AG04450 (cell line): ENCODE measurements around the gene PAX5. TPM values are rescaled to one million over a fixed set of nuclear protein-coding genes. Genes with fewer than 3 reads are reported as not detected.

Source experiments
- CTCF ChIA-PET: fragments of 300-600, 350-600 bp; formaldehyde crosslinking; extraction: SDS; loops from one replicate; lab custom pipeline; 2022; ENCODE audit warnings: antibody characterized with exemption, inconsistent platforms; lab: Charles Lee
- POLR2A ChIA-PET: fragments of 350-600 bp; formaldehyde crosslinking; extraction: SDS; loops from one replicate; lab custom pipeline; 2021; ENCODE audit warnings: antibody characterized with exemption, inconsistent platforms; lab: Yijun Ruan, JAX
- DNase-seq: peaks from one replicate; pipeline ENCODE4 v3.0.0-alpha.2; 2011; ENCODE audit warnings: low read depth, low spot score
- H3K27ac ChIP-seq: one replicate; pipeline ENCODE4 v1.5.1; 2012; ENCODE audit warnings: low read depth, low read length, control low read depth
- H3K27me3 ChIP-seq: one replicate; pipeline ENCODE4 v1.6.0; 2012; ENCODE audit warnings: low read length; ENCODE audit not compliant: control insufficient read depth, insufficient read depth
- H3K4me3 ChIP-seq: 2 replicates; pipeline ENCODE4 v1.5.1; 2011; ENCODE audit warnings: mild to moderate bottlenecking, low read depth, low read length, control low read depth
- H3K9me3 ChIP-seq: 2 replicates; pipeline ENCODE4 v1.5.1; 2012; ENCODE audit warnings: low read length; ENCODE audit not compliant: control insufficient read depth, insufficient read depth
- polyA plus RNA-seq: library from polyadenylated mRNA; depleted of rRNA; stranded (reverse); fragments of >200 nt; gene quantifications from 2 replicates; pipeline ENCODE4 v1.2.3, GENCODE V29; 2011
- TF ChIP-seq, protein P1 (sequence below): IDR thresholded peaks from 2 replicates; pipeline ENCODE4 v1.5.1; 2011; ENCODE audit warnings: low read depth, low read length, control low read depth, inconsistent platforms

Gene PAX5
- polyA plus RNA-seq, 1 experiment = not detected

DNA sequence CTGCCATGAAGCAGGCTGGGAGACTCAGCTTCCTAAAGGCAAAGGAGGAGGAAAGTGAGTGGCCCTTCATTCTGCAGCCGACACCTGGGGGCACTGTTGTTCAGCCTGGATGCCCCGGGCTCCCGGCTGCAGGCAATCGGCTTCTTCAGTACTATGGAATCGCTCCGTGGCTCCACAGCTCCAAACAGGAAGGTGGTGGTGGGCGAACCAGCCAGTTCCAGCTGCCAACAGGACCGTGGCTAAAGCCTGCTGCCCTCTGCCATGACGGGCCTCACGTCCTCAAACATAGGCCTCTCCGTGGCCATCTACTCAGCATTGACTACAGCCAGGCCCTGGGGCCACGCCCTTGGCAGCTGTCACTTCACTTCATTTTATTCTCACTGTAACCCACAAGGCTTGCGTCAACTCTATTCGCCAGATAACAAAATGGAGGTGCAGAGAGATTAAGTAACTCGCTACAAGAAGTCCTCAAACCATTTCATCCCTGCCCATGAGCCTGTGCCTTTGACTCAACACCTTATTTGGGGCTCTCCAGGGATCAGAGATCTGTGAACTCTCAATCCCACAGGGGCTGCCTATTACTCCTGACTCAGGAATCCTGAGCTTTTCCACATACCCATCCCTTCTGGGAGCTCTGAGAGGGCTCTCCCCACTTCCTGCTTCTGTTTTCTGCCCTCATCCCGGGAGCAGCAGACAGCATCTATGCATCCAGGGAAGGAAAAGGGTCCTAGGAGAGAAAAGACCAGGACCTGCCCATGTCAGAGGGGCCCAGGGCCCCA lies 38.0 kb downstream of the PAX5 start:
- ChIA-PET CTCF (interaction anchor here (0.6 to 3.8 kb wide), 16 partner anchors 9 to 418 kb away, joined by 3 to 20 read pairs (median 4); no protein-coding TSS in a partner anchor), POLR2A (no interaction called here)
- H3K27ac ChIP-seq = no peak overlapping the region
- H3K27me3 ChIP-seq = peaks cover 30% of the 10 kb centered on the region
- peaks cover 6% of the 10 kb centered on the region for H3K9me3 ChIP-seq
- no peak overlapping the region; the same call in 1 of the 2 replicates for H3K4me3 ChIP-seq
- DNase-seq = peak; percentile 15
- TF ChIP-seq, protein P1, sequence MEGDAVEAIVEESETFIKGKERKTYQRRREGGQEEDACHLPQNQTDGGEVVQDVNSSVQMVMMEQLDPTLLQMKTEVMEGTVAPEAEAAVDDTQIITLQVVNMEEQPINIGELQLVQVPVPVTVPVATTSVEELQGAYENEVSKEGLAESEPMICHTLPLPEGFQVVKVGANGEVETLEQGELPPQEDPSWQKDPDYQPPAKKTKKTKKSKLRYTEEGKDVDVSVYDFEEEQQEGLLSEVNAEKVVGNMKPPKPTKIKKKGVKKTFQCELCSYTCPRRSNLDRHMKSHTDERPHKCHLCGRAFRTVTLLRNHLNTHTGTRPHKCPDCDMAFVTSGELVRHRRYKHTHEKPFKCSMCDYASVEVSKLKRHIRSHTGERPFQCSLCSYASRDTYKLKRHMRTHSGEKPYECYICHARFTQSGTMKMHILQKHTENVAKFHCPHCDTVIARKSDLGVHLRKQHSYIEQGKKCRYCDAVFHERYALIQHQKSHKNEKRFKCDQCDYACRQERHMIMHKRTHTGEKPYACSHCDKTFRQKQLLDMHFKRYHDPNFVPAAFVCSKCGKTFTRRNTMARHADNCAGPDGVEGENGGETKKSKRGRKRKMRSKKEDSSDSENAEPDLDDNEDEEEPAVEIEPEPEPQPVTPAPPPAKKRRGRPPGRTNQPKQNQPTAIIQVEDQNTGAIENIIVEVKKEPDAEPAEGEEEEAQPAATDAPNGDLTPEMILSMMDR = peak; percentile 80

DNA sequence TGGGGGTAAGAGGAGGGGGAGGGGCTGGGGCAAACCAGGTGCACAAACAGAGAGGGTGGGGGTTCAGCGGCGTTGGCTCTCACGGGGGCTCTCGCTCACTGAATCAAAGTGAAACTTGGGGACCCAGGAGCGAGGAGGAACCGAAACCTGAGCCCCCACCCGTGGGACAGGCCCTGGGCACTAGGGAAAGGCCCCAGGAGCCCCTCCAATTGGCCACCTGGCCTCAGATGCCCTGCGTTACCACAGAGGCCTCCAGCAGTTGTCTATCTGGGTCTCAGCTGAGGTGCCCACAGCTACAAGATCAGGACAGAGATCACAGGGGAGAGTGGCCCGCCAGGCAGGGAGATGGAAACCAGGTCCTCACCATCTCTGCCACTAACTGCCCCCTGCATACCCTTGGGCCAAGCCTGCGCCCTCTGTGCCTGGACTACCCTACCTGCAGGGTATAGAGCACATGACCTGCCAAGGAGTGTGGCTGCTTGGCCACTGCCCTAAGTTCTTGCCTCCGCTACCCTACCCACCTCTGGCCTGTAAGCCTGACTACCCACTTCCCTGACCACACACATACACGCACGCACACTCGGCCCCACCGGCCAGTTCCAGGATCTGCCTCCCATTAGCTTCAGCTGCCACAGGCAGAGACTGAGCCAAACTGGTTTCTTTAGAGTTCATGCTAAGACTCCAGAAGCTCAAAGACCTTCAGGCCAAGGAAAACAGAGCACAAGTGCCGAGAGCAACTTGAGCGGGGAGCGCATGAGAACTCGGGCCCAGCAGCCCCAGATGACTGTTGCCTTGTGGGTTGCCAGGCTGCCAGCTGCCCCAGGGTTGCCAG lies 39.9 kb downstream of the PAX5 start:
- CTCF ChIA-PET = interaction anchor here (0.6 kb wide), 1 partner anchor 9 kb away, joined by 3 read pairs; no protein-coding TSS in a partner anchor
- H3K27me3 ChIP-seq = peaks cover 23% of the 10 kb centered on the region
- TF ChIP-seq, protein P1 = no peak
- POLR2A ChIA-PET = no interaction called here
- no peak for DNase-seq
- H3K4me3 ChIP-seq = no peak overlapping the region
- no peak overlapping the region for H3K27ac ChIP-seq
- peaks cover 14% of the 10 kb centered on the region for H3K9me3 ChIP-seq

DNA sequence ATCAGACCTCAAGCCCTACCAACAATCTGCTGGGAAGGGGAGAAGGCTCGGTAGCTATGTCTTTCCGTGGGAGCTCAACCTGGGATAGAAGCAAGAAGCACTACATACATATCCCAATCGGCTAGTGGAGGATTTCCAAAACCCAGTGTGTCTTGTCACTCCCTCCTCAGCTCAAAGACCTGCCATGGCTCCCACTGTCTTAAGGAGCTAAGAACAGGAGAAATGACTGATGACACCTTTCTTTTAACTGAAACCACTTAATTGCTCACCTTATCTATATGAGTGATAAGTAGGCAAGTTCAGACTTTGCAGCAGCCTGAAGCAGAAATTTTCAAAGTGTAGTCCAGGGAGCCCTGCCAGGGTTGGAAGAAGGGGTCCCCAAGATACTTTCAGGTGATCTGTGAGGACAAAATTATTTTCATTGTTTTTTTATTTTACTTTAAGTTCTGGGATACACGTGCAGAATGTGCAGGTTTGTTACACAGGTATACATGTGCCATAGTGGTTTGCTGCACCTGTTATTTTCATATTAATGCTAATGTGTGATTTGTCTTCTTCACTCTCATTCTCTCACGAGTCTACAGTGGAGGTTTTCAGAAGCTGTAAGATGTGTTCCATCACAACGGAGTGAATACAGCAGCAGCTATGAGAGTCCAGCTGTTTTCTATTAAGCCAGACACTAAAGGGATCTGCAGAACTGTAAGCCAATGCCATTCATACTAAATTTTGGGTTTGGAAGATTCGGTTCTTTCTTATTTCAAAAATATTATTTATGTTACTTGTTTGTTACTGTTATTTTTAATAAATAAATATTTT lies 41.4 kb downstream of the PAX5 start:
- DNase-seq = no peak
- ChIA-PET POLR2A (no interaction called here), CTCF (interaction anchor here (1.3 kb wide), 1 partner anchor 119 kb away, joined by 5 read pairs; no protein-coding TSS in a partner anchor)
- Histone ChIP-seq H3K9me3 (peaks cover 14% of the 10 kb centered on the region), H3K27me3 (peaks cover 29% of the 10 kb centered on the region), H3K27ac (no peak overlapping the region), H3K4me3 (no peak overlapping the region)
- TF ChIP-seq, protein P1 = no peak

DNA sequence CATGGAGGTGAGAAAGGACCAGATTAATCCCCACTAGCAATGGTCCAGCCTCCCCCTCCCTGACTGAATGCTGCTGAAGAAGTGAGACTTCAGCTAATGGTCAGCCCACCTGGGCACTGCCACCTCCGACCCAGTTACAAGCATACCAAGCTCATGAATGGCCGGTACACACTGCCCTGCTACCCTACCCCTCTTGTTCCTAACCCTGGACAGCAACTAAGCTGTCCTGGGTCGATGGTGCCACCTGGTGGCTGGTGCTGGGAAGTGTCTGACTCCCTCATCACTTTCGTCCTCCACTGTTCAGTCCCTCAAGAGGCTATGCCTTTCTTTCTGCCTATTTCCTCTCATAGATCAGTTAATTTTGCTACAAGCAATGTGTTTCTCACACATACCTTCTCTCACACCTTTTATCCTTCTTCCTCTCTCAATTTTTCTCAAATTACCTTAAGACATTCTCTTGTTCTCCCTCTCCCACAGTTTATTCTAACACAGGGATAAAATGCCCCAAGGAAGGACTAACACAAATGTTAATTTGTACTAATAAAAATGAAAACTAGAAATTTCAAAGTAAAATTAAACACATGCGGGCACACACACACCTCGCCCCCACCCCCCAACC lies 42.4 kb downstream of the PAX5 start:
- no peak overlapping the region for H3K27ac ChIP-seq
- TF ChIP-seq, protein P1 = peak; percentile 49; the same call in 1 of the 2 replicates
- ChIA-PET CTCF (no interaction called here), POLR2A (no interaction called here)
- no peak overlapping the region for H3K4me3 ChIP-seq
- H3K9me3 ChIP-seq = peaks cover 14% of the 10 kb centered on the region
- no peak for DNase-seq
- H3K27me3 ChIP-seq = peaks cover 37% of the 10 kb centered on the region
